Natural killer cell (primary cell): Measurements from ENCODE around the gene GGA3. TPM values are rescaled to one million over a fixed set of nuclear protein-coding genes. Genes with fewer than 3 reads are reported as not detected.

Source experiments
- ATAC-seq, 3 donors: fragments of 150-1000 bp in 2 of 3; fragments of 200-7000 bp in 1 of 3; cut with Tn5 transposase; 1 replicate in 1 of 3; 2 replicates in 2 of 3; pipeline ENCODE4 v1.10.0; 2021; ENCODE audit warnings: mild to moderate bottlenecking in 2 of 3, moderate library complexity in 2 of 3
- DNase-seq, 2 donors: peaks; one replicate each; pipeline versions ENCODE4 v3.0.0 to v3.0.0-alpha.2; 2013 to 2021; ENCODE audit warnings: mixed read lengths in 1 of 2
- H3K27ac ChIP-seq: one replicate; pipeline ENCODE4 v1.5.1; 2013; ENCODE audit warnings: mild to moderate bottlenecking, low read length
- H3K27me3 ChIP-seq: one replicate; pipeline ENCODE4 v1.6.1; 2013; ENCODE audit warnings: low read length; ENCODE audit not compliant: control insufficient read depth, insufficient read depth
- H3K36me3 ChIP-seq: one replicate; pipeline ENCODE4 v1.6.1; 2013; ENCODE audit warnings: low read length; ENCODE audit not compliant: control insufficient read depth, insufficient read depth
- H3K4me1 ChIP-seq: one replicate; pipeline ENCODE4 v1.6.1; 2013; ENCODE audit warnings: low read length; ENCODE audit not compliant: control insufficient read depth, insufficient read depth
- H3K4me3 ChIP-seq: one replicate; pipeline ENCODE4 v1.5.1; 2013; ENCODE audit warnings: low read length
- H3K9me3 ChIP-seq: one replicate; pipeline ENCODE4 v1.6.1; 2013; ENCODE audit warnings: low read length; ENCODE audit not compliant: control insufficient read depth, insufficient read depth
- H3K27ac Mint-ChIP-seq, 2 donors: one replicate each; pipeline ENCODE4 v1.8.0; 2022; ENCODE audit warnings: mild to moderate bottlenecking in 2 of 2, mixed read lengths in 2 of 2, moderate library complexity in 1 of 2
- H3K27me3 Mint-ChIP-seq, 2 donors: one replicate each; pipeline ENCODE4 v1.8.0; 2022; ENCODE audit warnings: low read depth in 2 of 2, mixed read lengths in 2 of 2
- H3K36me3 Mint-ChIP-seq: one replicate; pipeline ENCODE4 v1.8.0; 2022; ENCODE audit warnings: mixed read lengths
- H3K4me1 Mint-ChIP-seq, 2 donors: one replicate each; pipeline ENCODE4 v1.8.0; 2022; ENCODE audit warnings: mixed read lengths in 2 of 2
- H3K4me3 Mint-ChIP-seq: one replicate; pipeline ENCODE4 v1.8.0; 2022; ENCODE audit warnings: mild to moderate bottlenecking, moderate library complexity, mixed read lengths
- H3K9me3 Mint-ChIP-seq, 2 donors: one replicate each; pipeline ENCODE4 v1.8.0; 2022; ENCODE audit warnings: mixed read lengths in 2 of 2
- CTCF ChIP-seq: fragments of 200-600 bp; IDR thresholded peaks from one replicate; pipeline ENCODE4 v1.8.0; 2022; ENCODE audit warnings: antibody characterized with exemption
- WGBS: methylation state at CpG from one replicate; pipeline ENCODE4 v1.1.7; 2013; ENCODE audit warnings: missing lambda C conversion rate; ENCODE audit not compliant: insufficient coverage; 5-methylcytosine and 5-hydroxymethylcytosine counted together
- intact Hi-C: fragments of 100-400 bp; cut with micrococcal nuclease; formaldehyde crosslinking; loops from one replicate; pipeline ENCODE4 v1.14.2; 2022
- total RNA-seq, 4 donors: library from RNA; stranded (reverse); fragments of 120-200 nt in 1 of 4; gene quantifications; one replicate each; pipeline versions ENCODE4 v1.2.3 to v1.2.4, GENCODE V29; 2013 to 2022

Gene GGA3
- total RNA-seq, 3 donors from 2014 or later (not counting 1 experiment from before 2014, with no cell fraction given) = 78.1 to 97.3 (median 94.0) TPM

DNA sequence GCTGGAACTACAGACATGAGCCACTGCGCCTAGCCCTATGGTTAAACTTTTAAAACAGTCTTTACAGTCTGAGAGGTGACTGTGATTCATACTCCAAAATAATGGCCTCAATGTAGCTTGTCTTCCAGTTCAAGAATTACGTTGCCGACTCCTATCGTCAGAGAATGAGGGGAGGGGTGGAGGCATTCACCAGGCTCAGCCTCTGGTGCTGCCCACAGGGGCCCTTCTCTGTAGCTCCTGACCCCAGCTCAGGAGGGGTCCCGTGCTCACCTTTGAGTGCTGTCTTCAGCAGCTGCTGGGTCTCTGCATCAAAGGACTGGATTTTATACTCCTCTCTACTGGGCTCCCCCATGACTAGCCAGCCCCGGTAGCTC, 8.4 kb upstream of the GGA3 start:
- Histone ChIP-seq H3K4me1 (peaks cover 40% of the 10 kb centered on the region), H3K27me3 (no peaks in the 10 kb centered on the region), H3K36me3 (peaks cover 25% of the 10 kb centered on the region), H3K4me3 (peak overlapping the region; percentile 86), H3K9me3 (no peaks in the 10 kb centered on the region), H3K27ac (peak overlapping the region; percentile 95)
- Mint-ChIP-seq H3K4me3 (peak overlapping the region; percentile 86), H3K36me3 (no peaks in the 10 kb centered on the region), H3K27me3 (no peaks in the 10 kb centered on the region), H3K9me3 (no peaks in the 10 kb centered on the region), H3K27ac (peak overlapping the region; percentile 71 to 91), H3K4me1 (peaks cover 10 to 25% of the 10 kb centered on the region in 2 donors)
- WGBS = 43% methylated on average over 6 of the region's 6 CpGs
- no peak for TF ChIP-seq CTCF
- intact Hi-C loops = loop anchor here (1.0 kb wide), 1 partner anchor 9 kb away; the partner anchor contains the start of genes GGA3 and MRPS7
- DNase-seq (peak in 1 of 2 donors; percentile 34), ATAC-seq (no peak)

DNA sequence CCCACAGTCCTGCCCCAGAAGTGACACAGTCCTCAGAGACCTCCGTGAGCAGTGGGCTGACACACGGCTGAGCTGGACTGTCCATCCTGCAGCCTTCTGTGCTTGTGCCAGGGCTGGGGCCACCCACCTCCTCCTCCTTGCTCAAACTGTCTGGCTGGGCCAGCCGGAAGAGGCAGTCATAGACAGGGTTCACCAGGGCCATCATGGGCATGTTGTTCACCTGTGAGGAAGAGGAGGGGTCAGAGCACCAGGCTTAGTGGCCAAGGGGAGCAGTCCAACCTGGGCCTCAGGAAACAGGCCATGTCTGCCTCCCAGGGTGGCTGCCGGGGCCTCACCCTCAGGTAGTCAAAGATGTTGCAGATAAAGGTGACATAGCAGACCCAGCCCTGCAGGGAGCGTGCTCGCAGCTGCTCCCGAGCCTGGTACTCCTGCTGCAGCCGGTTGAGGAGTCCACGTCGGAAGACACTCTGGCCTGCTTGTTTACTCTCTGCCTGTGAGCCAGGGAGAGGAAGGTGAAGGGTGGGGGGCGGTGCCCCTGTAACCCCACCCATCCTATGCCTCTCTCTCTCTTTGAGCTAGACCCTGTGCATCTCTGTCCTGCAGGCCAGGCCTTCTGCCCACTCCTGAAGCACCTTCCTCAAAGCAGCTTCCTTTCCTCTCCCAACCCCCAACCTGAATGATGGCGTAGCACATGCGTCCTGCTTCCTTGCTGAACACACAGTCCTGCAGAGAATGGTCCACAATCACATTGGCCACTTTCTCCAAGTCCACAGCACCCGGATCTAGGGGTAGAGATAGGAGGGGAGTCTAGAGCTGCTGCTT, 6.2 kb upstream of the GGA3 start:
- no peak overlapping the region for H3K27ac ChIP-seq
- no peaks in the 10 kb centered on the region for H3K9me3 ChIP-seq
- no peaks in the 10 kb centered on the region for H3K27me3 Mint-ChIP-seq
- WGBS = 90% methylated on average over 12 of the region's 14 CpGs
- DNase-seq (peak in 1 of 2 donors; percentile 6), ATAC-seq (no peak)
- intact Hi-C loops = no loop called here
- no peaks in the 10 kb centered on the region for H3K36me3 Mint-ChIP-seq
- H3K9me3 Mint-ChIP-seq = no peaks in the 10 kb centered on the region
- H3K27me3 ChIP-seq = no peaks in the 10 kb centered on the region
- H3K4me1 ChIP-seq = peaks cover 35% of the 10 kb centered on the region
- no peak overlapping the region for H3K4me3 ChIP-seq
- H3K36me3 ChIP-seq = peaks cover 24% of the 10 kb centered on the region
- no peak for TF ChIP-seq CTCF
- H3K27ac Mint-ChIP-seq = no peak overlapping the region
- no peak overlapping the region for H3K4me3 Mint-ChIP-seq
- peaks cover 11 to 21% of the 10 kb centered on the region in 2 donors for H3K4me1 Mint-ChIP-seq

- no peaks in the 10 kb centered on the region for H3K9me3 ChIP-seq
- 85% methylated on average over 2 of the region's 2 CpGs for WGBS
- peaks cover 24% of the 10 kb centered on the region for H3K36me3 ChIP-seq
- no peak overlapping the region for H3K27ac ChIP-seq
- no peak overlapping the region for H3K4me3 Mint-ChIP-seq
- H3K9me3 Mint-ChIP-seq = no peaks in the 10 kb centered on the region
- no peak for TF ChIP-seq CTCF
- no peaks in the 10 kb centered on the region for H3K36me3 Mint-ChIP-seq
- no peaks in the 10 kb centered on the region for H3K27me3 ChIP-seq
- no peak overlapping the region for H3K4me3 ChIP-seq
- peaks cover 35% of the 10 kb centered on the region for H3K4me1 ChIP-seq
- ATAC-seq (no peak), DNase-seq (peak in 1 of 2 donors; percentile 3)
- H3K27me3 Mint-ChIP-seq = no peaks in the 10 kb centered on the region
- H3K27ac Mint-ChIP-seq = no peak overlapping the region
- intact Hi-C loops = no loop called here
- peaks cover 16 to 27% of the 10 kb centered on the region in 2 donors for H3K4me1 Mint-ChIP-seq
These were observed 5.7 kb upstream of the GGA3 start for GRCh38 chr17:75267153-75267410.
